Measurements from ENCODE around the gene IFNLR1. TPM values are rescaled to one million over a fixed set of nuclear protein-coding genes. Genes with fewer than 3 reads are reported as not detected.

The IFNLR1 gene
- total RNA-seq, 1 donor from 2014 or later = 39.2 TPM

DNA sequence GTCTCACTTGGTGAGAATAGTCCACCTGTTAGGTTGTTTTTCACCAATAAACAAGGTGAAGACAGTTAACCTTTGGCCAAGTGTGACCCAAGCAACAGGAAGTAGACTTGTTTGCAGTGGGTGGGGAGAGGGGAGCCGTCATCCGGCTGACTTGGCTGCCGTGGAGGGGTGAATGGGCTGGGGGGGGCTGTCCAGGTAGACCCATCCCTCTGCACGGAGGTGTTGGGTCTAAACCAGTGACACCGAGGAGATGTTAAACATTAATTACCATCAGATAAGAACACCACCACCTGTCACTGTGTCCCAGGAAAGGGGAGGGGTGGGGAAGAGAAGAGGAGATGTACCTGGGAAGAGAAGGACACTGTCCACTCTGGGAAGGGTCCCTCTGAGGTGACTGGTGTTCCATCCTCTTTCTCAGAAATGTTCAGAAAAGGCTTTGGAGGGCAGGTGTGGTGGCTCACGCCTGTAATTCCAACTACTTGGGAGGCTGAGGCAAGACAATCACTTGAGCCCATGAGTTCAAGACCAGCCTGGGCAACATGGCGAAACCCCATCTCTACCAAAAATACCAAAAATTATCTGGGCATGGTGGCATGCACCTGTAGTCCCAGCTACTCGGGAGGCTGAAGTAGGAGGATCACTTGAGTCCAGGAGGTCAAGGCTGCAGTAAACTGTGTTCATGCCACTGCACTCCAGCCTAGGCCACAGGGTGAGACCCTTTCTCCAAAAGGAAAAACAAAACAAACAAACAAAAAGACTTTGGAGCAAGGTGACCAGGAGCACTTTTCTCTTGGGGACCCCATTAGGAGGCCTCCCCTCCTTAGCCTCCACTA, 68.5 kb downstream of the IFNLR1 start:
- intact Hi-C loops (cut with micrococcal nuclease) = no loop called here
- DNase-seq = no peak
- no peaks in the 10 kb centered on the region for H3K36me3 Mint-ChIP-seq (ENCODE audit: low read depth)
- H3K27me3 Mint-ChIP-seq = peaks cover 31% of the 10 kb centered on the region
- ChIA-PET CTCF (no interaction called here), POLR2A (no interaction called here)
- TF ChIP-seq, protein P1, sequence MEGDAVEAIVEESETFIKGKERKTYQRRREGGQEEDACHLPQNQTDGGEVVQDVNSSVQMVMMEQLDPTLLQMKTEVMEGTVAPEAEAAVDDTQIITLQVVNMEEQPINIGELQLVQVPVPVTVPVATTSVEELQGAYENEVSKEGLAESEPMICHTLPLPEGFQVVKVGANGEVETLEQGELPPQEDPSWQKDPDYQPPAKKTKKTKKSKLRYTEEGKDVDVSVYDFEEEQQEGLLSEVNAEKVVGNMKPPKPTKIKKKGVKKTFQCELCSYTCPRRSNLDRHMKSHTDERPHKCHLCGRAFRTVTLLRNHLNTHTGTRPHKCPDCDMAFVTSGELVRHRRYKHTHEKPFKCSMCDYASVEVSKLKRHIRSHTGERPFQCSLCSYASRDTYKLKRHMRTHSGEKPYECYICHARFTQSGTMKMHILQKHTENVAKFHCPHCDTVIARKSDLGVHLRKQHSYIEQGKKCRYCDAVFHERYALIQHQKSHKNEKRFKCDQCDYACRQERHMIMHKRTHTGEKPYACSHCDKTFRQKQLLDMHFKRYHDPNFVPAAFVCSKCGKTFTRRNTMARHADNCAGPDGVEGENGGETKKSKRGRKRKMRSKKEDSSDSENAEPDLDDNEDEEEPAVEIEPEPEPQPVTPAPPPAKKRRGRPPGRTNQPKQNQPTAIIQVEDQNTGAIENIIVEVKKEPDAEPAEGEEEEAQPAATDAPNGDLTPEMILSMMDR (IDR thresholded peaks at IDR 0.05) = no peak
- no peaks in the 10 kb centered on the region for H3K9me3 Mint-ChIP-seq
- H3K27ac Mint-ChIP-seq = no peak overlapping the region
- H3K4me3 Mint-ChIP-seq = no peak overlapping the region
- no peaks in the 10 kb centered on the region for H3K4me1 Mint-ChIP-seq
- no peak for ATAC-seq (ENCODE audit: low read depth)

DNA sequence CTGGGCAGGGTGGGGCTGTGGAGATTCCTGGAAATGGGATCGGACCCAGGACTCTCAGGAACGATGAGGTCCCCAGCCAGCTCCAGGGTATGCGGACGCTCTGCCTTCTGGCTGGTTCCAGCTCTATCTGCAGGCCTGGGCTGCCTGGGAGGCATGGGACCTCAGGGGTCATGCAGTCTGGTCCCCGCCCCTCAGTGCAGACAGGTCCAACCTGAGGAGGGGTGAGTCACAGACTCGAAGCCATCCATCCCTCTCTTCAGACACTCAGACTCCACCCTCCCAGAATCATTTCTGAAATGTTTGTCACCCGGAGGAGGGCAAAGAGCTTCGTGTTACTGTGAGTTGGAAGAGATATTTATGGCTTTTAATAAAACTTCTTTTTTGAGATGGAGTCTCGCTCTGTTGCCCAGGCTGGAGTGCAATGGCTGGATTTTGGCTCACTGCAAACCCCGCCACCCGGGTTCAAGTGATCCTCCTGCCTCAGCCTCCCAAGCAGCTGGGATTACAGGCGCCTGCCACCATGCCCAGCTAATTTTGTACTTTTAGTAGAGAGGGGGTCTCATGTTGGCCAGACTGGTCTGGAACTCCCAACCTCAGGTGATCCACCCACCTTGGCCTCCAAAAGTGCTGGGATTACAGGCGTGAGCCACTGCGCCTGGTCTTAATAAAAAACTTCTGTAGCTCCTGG, 69.2 kb downstream of the IFNLR1 start:
- Mint-ChIP-seq H3K27me3 (peaks cover 35% of the 10 kb centered on the region), H3K27ac (no peak overlapping the region)
- no peak for ATAC-seq (ENCODE audit: low read depth)

DNA sequence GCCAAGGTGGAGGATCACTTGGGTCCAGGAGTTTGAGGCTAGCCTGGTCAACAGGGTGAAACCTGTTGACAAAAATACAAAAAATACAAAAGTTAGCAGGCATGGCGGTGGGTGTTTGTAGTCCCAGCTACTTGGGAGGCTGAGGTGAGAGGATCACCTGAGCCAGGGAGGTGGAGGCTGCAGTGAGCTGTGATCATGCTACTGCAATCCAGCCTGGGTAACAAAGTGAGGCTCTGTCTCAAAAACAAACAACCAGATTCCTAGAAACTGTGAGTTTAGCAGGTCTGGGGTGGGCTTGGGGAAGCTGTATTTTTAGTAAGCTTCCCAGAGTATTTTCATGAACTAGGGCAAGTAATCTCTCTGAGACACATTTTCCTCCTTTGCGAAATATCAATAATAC, 70.0 kb downstream of the IFNLR1 start:
- CTCF ChIA-PET = no interaction called here
- no peak for ATAC-seq (ENCODE audit: low read depth)
- Mint-ChIP-seq H3K9me3 (no peaks in the 10 kb centered on the region), H3K27ac (no peak overlapping the region), H3K4me1 (peaks cover 6% of the 10 kb centered on the region), H3K36me3 (ENCODE audit: low read depth) (no peaks in the 10 kb centered on the region), H3K4me3 (no peak overlapping the region), H3K27me3 (peaks cover 39% of the 10 kb centered on the region)
- no peak for DNase-seq
- intact Hi-C loops (cut with micrococcal nuclease) = no loop called here
- POLR2A ChIA-PET = no interaction called here
- TF ChIP-seq, protein P1 (IDR thresholded peaks at IDR 0.05) = no peak

More for the DNA sequence above, 69.2 kb downstream of the IFNLR1 start:
- Mint-ChIP-seq H3K4me3 (no peak overlapping the region), H3K4me1 (no peaks in the 10 kb centered on the region), H3K36me3 (ENCODE audit: low read depth) (no peaks in the 10 kb centered on the region), H3K9me3 (no peaks in the 10 kb centered on the region)
- no peak for DNase-seq
- TF ChIP-seq, protein P1 (IDR thresholded peaks at IDR 0.05) = no peak
- ChIA-PET POLR2A (no interaction called here), CTCF (no interaction called here)
- intact Hi-C loops (cut with micrococcal nuclease) = no loop called here

DNA sequence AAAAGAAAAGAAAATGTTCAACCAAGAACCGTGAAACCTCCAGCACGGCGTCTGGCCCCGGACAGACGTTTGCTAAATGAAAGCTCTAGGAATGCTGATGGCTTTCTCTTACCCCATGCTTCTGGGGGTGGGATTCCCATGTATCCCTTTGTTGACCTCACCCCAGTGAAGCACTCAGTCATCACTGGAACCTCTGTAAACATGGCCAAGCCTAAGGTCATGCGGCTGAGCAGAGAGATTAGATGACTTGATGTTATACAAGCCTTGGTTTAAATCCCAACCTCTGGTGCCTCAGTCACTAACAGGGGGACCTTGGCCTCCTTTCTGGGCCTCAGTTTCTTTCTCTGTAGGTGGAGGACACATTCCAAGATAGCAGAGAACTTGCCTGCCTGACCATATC, 72.3 kb downstream of the IFNLR1 start:
- H3K27ac Mint-ChIP-seq = no peak overlapping the region
- peaks cover 43% of the 10 kb centered on the region for H3K27me3 Mint-ChIP-seq
- peaks cover 6% of the 10 kb centered on the region for H3K4me1 Mint-ChIP-seq
- H3K36me3 Mint-ChIP-seq (ENCODE audit: low read depth) = no peaks in the 10 kb centered on the region
- CTCF ChIA-PET = interaction anchor here (0.7 kb wide), 1 partner anchor 307 kb away, joined by 3 read pairs; no protein-coding TSS in a partner anchor
- H3K4me3 Mint-ChIP-seq = no peak overlapping the region
- POLR2A ChIA-PET = no interaction called here
- intact Hi-C loops (cut with micrococcal nuclease) = no loop called here
- ATAC-seq (ENCODE audit: low read depth) = no peak
- TF ChIP-seq, protein P1 (IDR thresholded peaks at IDR 0.05) = no peak
- no peak for DNase-seq
- H3K9me3 Mint-ChIP-seq = no peaks in the 10 kb centered on the region

DNA sequence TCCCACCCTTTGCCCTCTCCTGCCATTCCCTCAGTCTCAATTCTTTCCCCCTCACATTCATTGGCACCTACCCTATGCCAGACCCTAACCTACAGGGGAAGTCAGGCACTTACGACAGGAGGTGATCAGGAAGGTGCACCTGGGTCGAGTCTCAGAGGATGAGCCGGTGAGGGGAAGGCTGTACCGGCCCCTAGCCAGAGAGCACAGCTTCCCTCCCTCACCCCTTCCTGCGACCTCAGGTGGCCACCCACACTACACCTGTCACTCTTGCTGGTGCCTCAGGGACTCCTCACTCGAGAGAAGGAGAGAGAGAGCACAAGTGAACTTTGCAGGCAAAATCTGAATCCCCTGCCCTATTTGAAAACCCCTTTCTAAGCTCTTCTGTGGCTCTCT, 73.5 kb downstream of the IFNLR1 start:
- H3K4me1 Mint-ChIP-seq = peaks cover 6% of the 10 kb centered on the region
- ChIA-PET CTCF (no interaction called here), POLR2A (no interaction called here)
- no peak for DNase-seq
- peaks cover 37% of the 10 kb centered on the region for H3K27me3 Mint-ChIP-seq
- no peaks in the 10 kb centered on the region for H3K36me3 Mint-ChIP-seq (ENCODE audit: low read depth)
- no peak for ATAC-seq (ENCODE audit: low read depth)
- H3K9me3 Mint-ChIP-seq = no peaks in the 10 kb centered on the region
- TF ChIP-seq, protein P1 (IDR thresholded peaks at IDR 0.05) = no peak
- intact Hi-C loops (cut with micrococcal nuclease) = no loop called here
- H3K27ac Mint-ChIP-seq = no peak overlapping the region
- H3K4me3 Mint-ChIP-seq = no peak overlapping the region

Measured in activated B cell treated with CpG ODN at 0.5 μM for 24 hours (primary cell).